Karpas-422 (cell line): ENCODE measurements around the gene PTPRN. TPM values are rescaled to one million over a fixed set of nuclear protein-coding genes. Genes with fewer than 3 reads are reported as not detected.

Experiments
- DNase-seq: peaks from one replicate; pipeline ENCODE4 v3.0.0-alpha.2; 2015
- H2AFZ ChIP-seq: fragments of 200-600 bp; sonication (generic); 2 replicates; pipeline ENCODE4 v1.6.1; 2014; ENCODE audit warnings: antibody characterized with exemption, low read length, mixed read lengths
- H3K27ac ChIP-seq: fragments of 200-600 bp; sonication (generic); 2 replicates; pipeline ENCODE4 v1.5.1; 2014; ENCODE audit warnings: mild to moderate bottlenecking, low read length, moderate library complexity
- H3K27me3 ChIP-seq: fragments of 200-600 bp; sonication (generic); 2 replicates; pipeline ENCODE4 v1.6.1; 2014; ENCODE audit warnings: low read length, mixed read lengths
- H3K36me3 ChIP-seq: fragments of 200-600 bp; sonication (generic); 2 replicates; pipeline ENCODE4 v1.6.1; 2014; ENCODE audit warnings: low read length, mixed read lengths; ENCODE audit not compliant: insufficient read depth
- H3K4me1 ChIP-seq: fragments of 200-600 bp; sonication (generic); 2 replicates; pipeline ENCODE4 v1.6.1; 2014; ENCODE audit warnings: mild to moderate bottlenecking, low read length, mixed read lengths
- H3K4me2 ChIP-seq: fragments of 200-600 bp; sonication (generic); 2 replicates; pipeline ENCODE4 v1.6.1; 2014; ENCODE audit warnings: low read length, low read depth, mild to moderate bottlenecking; ENCODE audit not compliant: poor library complexity, severe bottlenecking
- H3K4me3 ChIP-seq: fragments of 200-600 bp; sonication (generic); 2 replicates; pipeline ENCODE4 v1.5.1; 2014; ENCODE audit warnings: mild to moderate bottlenecking, antibody characterized with exemption, low read length, mixed read lengths
- H3K79me2 ChIP-seq: fragments of 200-600 bp; sonication (generic); 2 replicates; pipeline ENCODE4 v1.6.1; 2014; ENCODE audit warnings: mild to moderate bottlenecking, low read length, mixed read lengths
- H3K9ac ChIP-seq: fragments of 200-600 bp; sonication (generic); 2 replicates; pipeline ENCODE4 v1.6.0; 2014; ENCODE audit warnings: low read length
- H3K9me2 ChIP-seq: fragments of 200-600 bp; sonication (generic), shearing (Covaris generic); replicated peaks from 2 replicates; pipeline ENCODE4 v1.6.0; 2014; ENCODE audit warnings: mild to moderate bottlenecking, low read length, moderate library complexity; ENCODE audit not compliant: insufficient read depth
- H3K9me3 ChIP-seq: fragments of 300-700, 200-600 bp; sonication (generic); 2 replicates; pipeline ENCODE4 v1.6.1; 2014; ENCODE audit warnings: low read length, mixed read lengths
- H4K20me1 ChIP-seq: fragments of 200-600 bp; sonication (generic); 2 replicates; pipeline ENCODE4 v1.6.1; 2014; ENCODE audit warnings: mild to moderate bottlenecking, antibody characterized with exemption, low read length, low read depth; ENCODE audit not compliant: insufficient read depth
- total RNA-seq: library from RNA; depleted of rRNA; stranded (reverse); fragments of >200 nt; shearing (Covaris generic); gene quantifications from 2 replicates; pipeline ENCODE4 v1.2.3, GENCODE V29; 2014; ENCODE audit warnings: low replicate concordance

PTPRN gene
- total RNA-seq, 1 experiment from 2014 or later = not detected

DNA sequence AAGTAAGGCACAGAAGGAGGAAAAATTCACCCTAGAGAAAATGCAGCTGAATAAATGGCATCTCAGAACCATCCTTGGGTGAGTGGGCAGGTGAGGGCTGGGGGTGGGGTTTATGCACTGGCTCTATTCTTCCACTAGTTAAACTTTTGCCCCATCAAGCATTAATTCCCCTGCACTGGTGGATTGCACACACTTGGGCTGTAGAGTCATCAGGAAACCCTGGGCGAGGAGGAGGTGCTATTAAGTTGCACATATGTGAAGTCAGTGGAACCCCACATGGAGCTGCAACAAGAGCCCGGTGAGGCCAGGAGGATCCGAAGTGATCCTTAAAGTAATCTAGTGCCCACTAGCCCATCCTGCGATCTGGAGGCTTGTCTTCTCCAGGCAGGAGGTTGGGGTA is 36.8 kb downstream of the PTPRN start:
- Histone ChIP-seq H3K36me3 (no peaks in the 10 kb centered on the region), H3K27me3 (no peaks in the 10 kb centered on the region), H3K79me2 (no peaks in the 10 kb centered on the region), H3K4me1 (peaks cover 5% of the 10 kb centered on the region), H4K20me1 (peaks cover 4% of the 10 kb centered on the region; the same call in 1 of the 2 replicates), H3K4me3 (no peak overlapping the region), H3K9me2 (no peaks in the 10 kb centered on the region), H2AFZ (no peak overlapping the region), H3K9ac (no peak overlapping the region), H3K27ac (no peak overlapping the region), H3K9me3 (no peaks in the 10 kb centered on the region), H3K4me2 (no peak overlapping the region)
- DNase-seq = no peak

DNA sequence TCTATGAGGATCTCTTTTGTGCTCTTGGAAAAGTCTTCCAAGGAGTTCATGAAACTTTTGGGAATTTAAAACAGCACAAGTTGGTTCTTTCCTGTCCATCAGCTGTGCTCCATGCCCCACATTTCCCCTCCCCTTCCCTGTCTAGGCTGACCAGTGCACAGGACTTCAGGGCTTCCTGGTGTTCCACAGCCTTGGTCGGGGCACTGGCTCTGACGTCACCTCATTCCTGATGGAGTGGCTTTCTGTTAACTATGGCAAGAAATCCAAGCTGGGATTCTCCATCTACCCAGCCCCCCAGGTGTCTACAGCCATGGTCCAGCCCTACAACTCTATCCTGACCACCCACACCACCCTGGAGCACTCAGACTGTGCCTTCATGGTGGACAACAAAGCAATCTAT is 38.2 kb downstream of the PTPRN start:
- H3K27me3 ChIP-seq = no peaks in the 10 kb centered on the region
- H3K4me2 ChIP-seq = no peak overlapping the region
- no peak overlapping the region for H3K4me3 ChIP-seq
- H3K79me2 ChIP-seq = no peaks in the 10 kb centered on the region
- H3K4me1 ChIP-seq = no peaks in the 10 kb centered on the region
- DNase-seq = no peak
- no peaks in the 10 kb centered on the region for H3K9me2 ChIP-seq
- peaks cover 4% of the 10 kb centered on the region; the same call in 1 of the 2 replicates for H4K20me1 ChIP-seq
- H3K9me3 ChIP-seq = no peaks in the 10 kb centered on the region
- H3K27ac ChIP-seq = no peak overlapping the region
- H2AFZ ChIP-seq = no peak overlapping the region
- H3K9ac ChIP-seq = no peak overlapping the region
- no peaks in the 10 kb centered on the region for H3K36me3 ChIP-seq

DNA sequence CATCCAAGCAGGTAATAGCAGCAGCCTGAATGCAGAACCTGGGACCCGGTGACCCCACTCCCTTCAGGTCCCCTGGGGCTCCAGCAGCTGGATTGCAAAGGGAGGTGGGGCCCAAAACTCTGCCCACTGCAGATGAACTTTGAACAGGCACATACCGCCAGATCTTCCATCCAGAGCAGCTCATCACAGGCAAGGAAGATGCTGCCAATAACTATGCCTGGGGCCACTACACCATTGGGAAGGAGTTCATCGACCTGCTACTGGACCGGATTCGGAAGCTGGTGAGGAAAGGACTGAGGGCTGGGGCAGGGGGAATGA is 39.2 kb downstream of the PTPRN start:
- Histone ChIP-seq H4K20me1 (peaks cover 4% of the 10 kb centered on the region; the same call in 1 of the 2 replicates), H3K4me3 (no peak overlapping the region), H3K4me2 (no peak overlapping the region), H3K9ac (no peak overlapping the region), H3K79me2 (no peaks in the 10 kb centered on the region), H3K27me3 (no peaks in the 10 kb centered on the region), H3K4me1 (no peaks in the 10 kb centered on the region), H3K36me3 (no peaks in the 10 kb centered on the region), H3K9me2 (no peaks in the 10 kb centered on the region), H3K9me3 (no peaks in the 10 kb centered on the region), H2AFZ (no peak overlapping the region), H3K27ac (no peak overlapping the region)
- no peak for DNase-seq

DNA sequence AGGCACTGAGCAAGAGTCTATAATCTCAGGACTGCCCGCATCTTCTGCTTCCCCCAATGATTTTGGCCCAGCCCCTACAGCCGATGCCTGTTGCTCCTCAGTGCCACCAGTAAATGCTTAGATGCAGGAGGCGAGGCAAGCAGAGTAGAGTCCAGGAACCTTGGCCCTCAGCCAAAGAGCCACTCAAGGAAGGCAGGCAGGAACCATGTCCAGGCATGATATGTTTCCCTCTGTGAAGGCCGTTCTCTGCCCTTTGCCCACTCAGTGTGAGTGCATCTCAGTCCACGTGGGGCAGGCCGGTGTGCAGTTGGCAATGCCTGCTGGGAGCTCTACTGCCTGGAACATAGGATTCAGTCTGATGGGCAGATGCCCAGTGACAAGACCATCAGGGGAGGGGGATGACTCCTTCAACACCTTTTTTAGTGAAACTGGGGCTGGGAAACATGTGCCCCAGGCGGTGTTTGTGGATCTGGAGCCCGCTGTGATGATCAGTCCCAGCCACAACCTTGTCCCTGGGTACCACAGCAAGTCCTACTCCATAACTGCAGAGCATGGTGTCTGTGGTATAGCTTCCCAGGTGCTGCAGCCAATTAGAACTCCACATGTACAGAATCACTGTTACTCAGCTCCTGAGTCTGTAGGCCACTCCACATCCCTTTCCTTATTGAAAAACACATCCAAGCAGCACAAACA is 39.7 kb downstream of the PTPRN start:
- H3K9ac ChIP-seq = no peak overlapping the region
- no peak overlapping the region for H2AFZ ChIP-seq
- no peaks in the 10 kb centered on the region for H3K9me2 ChIP-seq
- no peak overlapping the region for H3K4me3 ChIP-seq
- no peak for DNase-seq
- H3K36me3 ChIP-seq = no peaks in the 10 kb centered on the region
- peaks cover 4% of the 10 kb centered on the region; the same call in 1 of the 2 replicates for H4K20me1 ChIP-seq
- no peaks in the 10 kb centered on the region for H3K79me2 ChIP-seq
- no peaks in the 10 kb centered on the region for H3K4me1 ChIP-seq
- no peak overlapping the region for H3K4me2 ChIP-seq
- H3K27ac ChIP-seq = no peak overlapping the region
- H3K27me3 ChIP-seq = no peaks in the 10 kb centered on the region
- H3K9me3 ChIP-seq = no peaks in the 10 kb centered on the region

DNA sequence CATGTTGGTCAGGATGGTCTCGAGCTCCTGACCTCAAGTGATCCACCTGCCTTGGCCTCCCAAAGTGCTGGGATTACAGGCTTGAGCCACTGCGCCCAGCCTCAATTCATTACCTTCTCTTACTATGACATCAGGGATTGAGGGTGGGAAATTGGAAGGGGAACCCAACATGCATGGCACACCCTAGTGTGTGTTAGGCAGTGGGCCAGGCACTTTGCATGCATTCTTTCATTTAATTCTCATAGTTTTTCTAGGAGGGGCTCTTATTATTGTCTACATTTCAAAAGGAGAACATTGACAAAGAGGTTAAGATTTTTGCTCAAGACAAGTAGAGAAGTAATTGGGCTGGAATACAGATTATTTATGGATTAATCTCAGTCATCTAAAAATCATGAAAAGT is 40.9 kb downstream of the PTPRN start:
- Histone ChIP-seq H3K9me3 (no peaks in the 10 kb centered on the region), H3K4me2 (no peak overlapping the region), H2AFZ (no peak overlapping the region), H3K27me3 (no peaks in the 10 kb centered on the region), H3K79me2 (no peaks in the 10 kb centered on the region), H3K9ac (no peak overlapping the region), H3K9me2 (no peaks in the 10 kb centered on the region), H3K4me3 (no peak overlapping the region), H3K36me3 (no peaks in the 10 kb centered on the region), H3K4me1 (no peaks in the 10 kb centered on the region), H4K20me1 (0 out of 2 replicates have a peak, but pooled peaks cover 4% of the 10 kb centered on the region), H3K27ac (no peak overlapping the region)
- no peak for DNase-seq

DNA sequence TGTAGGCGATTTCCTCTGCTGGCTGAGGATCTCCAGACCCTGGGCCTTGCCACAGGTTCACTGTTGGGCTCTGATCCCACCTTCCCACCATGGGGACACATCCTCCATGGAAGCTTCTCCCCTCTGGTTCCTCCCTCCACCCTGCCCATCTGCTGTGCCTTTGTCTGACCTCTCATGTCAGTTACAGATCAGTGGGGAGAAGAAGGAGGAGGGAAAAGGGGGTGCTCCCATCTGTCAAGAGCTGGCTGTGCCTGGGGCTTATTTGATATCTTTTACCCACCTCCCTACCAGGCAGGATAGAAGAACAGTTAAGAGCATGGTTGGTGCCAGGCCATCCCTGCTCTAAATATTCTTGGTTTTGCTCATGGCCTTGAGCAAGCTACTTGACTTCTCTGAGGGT is 42.3 kb downstream of the PTPRN start:
- H3K4me2 ChIP-seq = no peak overlapping the region
- H3K27me3 ChIP-seq = no peaks in the 10 kb centered on the region
- H3K4me1 ChIP-seq = no peaks in the 10 kb centered on the region
- no peak overlapping the region for H3K4me3 ChIP-seq
- H3K36me3 ChIP-seq = no peaks in the 10 kb centered on the region
- H3K79me2 ChIP-seq = no peaks in the 10 kb centered on the region
- H3K9me2 ChIP-seq = no peaks in the 10 kb centered on the region
- no peaks in the 10 kb centered on the region for H3K9me3 ChIP-seq
- DNase-seq = no peak
- H3K9ac ChIP-seq = no peak overlapping the region
- 0 out of 2 replicates have a peak, but pooled peaks cover 4% of the 10 kb centered on the region for H4K20me1 ChIP-seq
- H3K27ac ChIP-seq = no peak overlapping the region
- no peak overlapping the region for H2AFZ ChIP-seq

DNA sequence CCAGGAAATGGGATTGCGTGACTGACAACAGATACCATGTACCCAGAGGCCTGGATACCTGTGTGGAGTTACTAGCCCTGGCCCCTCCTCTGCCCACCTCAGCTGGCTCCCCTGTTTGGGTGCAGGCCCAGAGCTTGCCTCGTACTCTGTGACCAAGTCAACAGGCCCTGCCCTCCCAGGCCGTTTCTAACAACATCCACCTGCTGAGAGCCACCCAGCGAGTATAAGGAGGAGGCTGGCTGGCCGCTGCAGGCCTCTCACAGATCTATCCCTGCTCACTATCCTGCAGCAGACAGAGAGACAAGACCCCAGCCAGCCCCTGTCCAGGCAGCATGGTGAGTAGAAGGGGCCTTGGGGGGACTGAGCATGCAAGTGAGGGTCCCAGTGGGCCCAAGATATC is 43.0 kb downstream of the PTPRN start:
- no peaks in the 10 kb centered on the region for H3K36me3 ChIP-seq
- no peaks in the 10 kb centered on the region for H3K79me2 ChIP-seq
- no peaks in the 10 kb centered on the region for H4K20me1 ChIP-seq
- no peaks in the 10 kb centered on the region for H3K9me3 ChIP-seq
- no peaks in the 10 kb centered on the region for H3K4me1 ChIP-seq
- H3K27me3 ChIP-seq = no peaks in the 10 kb centered on the region
- H2AFZ ChIP-seq = no peak overlapping the region
- no peak overlapping the region for H3K27ac ChIP-seq
- H3K4me3 ChIP-seq = no peak overlapping the region
- no peak for DNase-seq
- H3K4me2 ChIP-seq = no peak overlapping the region
- no peaks in the 10 kb centered on the region for H3K9me2 ChIP-seq
- no peak overlapping the region for H3K9ac ChIP-seq

DNA sequence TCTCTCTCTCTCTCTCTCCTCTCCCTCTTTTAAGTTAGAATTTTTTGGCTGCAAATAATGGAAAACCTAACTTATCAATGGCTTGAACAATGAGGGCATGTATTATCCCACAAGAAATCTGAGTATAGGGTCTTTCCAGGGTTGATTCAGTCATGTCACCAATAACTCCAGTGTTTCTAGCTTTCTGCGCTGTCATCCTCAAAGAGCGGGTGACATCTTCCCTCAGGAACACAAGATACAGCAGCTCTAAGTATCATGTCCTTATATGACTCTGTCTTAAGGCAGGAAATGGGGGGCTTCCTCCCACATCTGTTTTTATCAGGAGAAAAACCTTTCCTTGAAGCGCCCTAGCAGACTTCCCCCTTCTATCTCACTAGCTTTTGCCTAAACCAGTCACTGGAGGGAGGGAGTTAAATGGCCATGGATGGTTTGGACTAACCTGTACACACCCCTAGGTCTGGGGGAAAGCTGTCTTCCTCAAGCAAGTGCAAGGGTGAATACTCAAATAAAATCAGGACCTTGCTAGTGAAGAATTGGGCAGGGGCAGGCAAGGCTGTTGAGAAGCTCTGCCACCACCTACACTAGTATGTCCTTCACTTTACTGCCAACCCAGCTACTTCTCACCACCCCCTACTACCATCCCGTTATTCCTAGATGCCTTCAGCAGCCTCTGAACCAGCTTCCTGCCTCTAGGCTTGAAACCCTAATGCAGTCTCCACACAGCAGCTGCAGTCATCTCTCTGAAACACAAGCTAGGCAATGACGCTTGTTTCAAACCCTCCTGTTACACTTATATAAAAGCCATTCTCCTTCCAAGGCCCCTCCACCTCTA is 48.0 kb downstream of the PTPRN start:
- H3K4me1 ChIP-seq = no peaks in the 10 kb centered on the region
- H4K20me1 ChIP-seq = no peaks in the 10 kb centered on the region
- H3K36me3 ChIP-seq = no peaks in the 10 kb centered on the region
- H2AFZ ChIP-seq = no peak overlapping the region
- no peak for DNase-seq
- H3K79me2 ChIP-seq = no peaks in the 10 kb centered on the region
- H3K27me3 ChIP-seq = no peaks in the 10 kb centered on the region
- no peaks in the 10 kb centered on the region for H3K9me2 ChIP-seq
- H3K4me3 ChIP-seq = no peak overlapping the region
- H3K27ac ChIP-seq = no peak overlapping the region
- no peak overlapping the region for H3K4me2 ChIP-seq
- no peak overlapping the region for H3K9ac ChIP-seq
- no peaks in the 10 kb centered on the region for H3K9me3 ChIP-seq
